Neural cell (in vitro differentiated cells): Measurements from ENCODE around the gene ABHD17A.

Experiments
- EP300 ChIP-seq: fragments of 450-650 bp; conservative IDR thresholded peaks from 2 replicates; pipeline ENCODE4 v1.6.1; 2014; ENCODE audit warnings: antibody characterized with exemption, mild to moderate bottlenecking, moderate library complexity; ENCODE audit not compliant: poor library complexity, severe bottlenecking
- TF ChIP-seq, protein P1 (sequence below): fragments of 450-650 bp; IDR thresholded peaks from 2 replicates; pipeline ENCODE4 v1.5.1; 2014; ENCODE audit warnings: antibody characterized with exemption, mild to moderate bottlenecking, moderate library complexity; ENCODE audit not compliant: poor library complexity, severe bottlenecking

DNA sequence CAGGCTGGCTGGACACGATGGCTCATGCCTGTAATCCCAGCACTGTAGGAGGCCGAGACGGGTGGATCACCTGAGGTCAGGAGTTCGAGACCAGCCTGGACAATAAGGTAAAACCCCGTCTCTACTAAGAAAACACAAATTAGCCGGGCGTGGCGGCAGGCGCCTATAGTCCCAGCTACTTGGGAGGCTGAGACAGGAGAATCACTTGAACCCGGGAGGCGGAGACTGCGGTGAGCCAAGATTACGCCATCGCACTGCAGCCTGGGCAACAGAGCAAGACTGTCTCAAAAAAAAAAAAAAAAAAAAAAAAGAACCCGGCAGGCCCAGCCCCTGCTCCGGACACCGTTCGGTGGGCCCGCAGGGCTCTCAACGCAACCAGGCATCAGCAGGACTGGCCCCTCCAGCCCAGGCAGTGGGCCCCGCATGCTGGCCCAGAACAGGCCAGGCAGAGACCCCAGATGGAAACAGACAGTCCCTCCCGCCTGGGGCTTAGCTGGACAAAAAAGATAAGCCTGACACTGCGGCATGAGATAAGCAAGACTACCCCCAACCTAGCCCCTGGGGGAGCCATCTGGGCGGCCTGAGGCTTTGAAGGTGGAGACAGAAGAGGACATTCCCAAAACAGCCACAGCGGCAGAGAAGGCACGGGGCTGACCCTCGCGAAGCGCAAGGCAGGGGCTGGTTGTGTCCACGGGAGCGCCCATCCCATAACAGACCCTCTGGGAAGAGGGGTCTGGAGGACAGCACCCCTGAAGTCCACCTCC is 48.7 kb downstream of the ABHD17A start:
- TF ChIP-seq, protein P1, sequence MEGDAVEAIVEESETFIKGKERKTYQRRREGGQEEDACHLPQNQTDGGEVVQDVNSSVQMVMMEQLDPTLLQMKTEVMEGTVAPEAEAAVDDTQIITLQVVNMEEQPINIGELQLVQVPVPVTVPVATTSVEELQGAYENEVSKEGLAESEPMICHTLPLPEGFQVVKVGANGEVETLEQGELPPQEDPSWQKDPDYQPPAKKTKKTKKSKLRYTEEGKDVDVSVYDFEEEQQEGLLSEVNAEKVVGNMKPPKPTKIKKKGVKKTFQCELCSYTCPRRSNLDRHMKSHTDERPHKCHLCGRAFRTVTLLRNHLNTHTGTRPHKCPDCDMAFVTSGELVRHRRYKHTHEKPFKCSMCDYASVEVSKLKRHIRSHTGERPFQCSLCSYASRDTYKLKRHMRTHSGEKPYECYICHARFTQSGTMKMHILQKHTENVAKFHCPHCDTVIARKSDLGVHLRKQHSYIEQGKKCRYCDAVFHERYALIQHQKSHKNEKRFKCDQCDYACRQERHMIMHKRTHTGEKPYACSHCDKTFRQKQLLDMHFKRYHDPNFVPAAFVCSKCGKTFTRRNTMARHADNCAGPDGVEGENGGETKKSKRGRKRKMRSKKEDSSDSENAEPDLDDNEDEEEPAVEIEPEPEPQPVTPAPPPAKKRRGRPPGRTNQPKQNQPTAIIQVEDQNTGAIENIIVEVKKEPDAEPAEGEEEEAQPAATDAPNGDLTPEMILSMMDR, result no peak
- no peak for TF ChIP-seq EP300
